Hindlimb muscle (tissue), 1 donor: ENCODE data around the gene FAM107B. TPM values are rescaled to one million over a fixed set of nuclear protein-coding genes. Genes with fewer than 3 reads are reported as not detected.

ENCODE experiments used
- DNase-seq: peaks from one replicate; pipeline ENCODE4 v3.0.0-alpha.2; 2013
- polyA plus RNA-seq: library from polyadenylated mRNA; unstranded; fragments of 120-200 nt; gene quantifications from one replicate; pipeline ENCODE4 v1.2.1, GENCODE V29; 2013; ENCODE audit not compliant: insufficient read length

The FAM107B gene
- polyA plus RNA-seq, 1 donor = 20.3 TPM

DNA sequence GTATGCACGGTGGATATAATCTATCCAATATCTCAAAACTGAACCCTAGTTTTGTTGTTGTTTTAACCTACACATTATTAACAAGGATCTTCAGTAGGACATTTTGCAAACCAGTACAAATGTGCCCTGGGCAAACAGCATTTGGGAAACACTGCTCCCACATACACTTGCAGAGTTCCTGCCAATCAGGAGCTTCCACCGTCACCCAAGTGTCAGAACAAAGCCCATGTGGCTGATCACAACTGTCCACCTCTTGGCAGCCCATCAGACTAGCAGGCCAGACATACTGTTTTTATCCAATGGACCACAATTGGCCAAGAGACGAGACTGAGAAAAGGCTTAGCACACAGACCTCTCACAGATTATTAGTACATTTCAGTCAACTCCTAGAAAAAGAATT is 200.4 kb downstream of the FAM107B start:
- DNase-seq = no peak

DNA sequence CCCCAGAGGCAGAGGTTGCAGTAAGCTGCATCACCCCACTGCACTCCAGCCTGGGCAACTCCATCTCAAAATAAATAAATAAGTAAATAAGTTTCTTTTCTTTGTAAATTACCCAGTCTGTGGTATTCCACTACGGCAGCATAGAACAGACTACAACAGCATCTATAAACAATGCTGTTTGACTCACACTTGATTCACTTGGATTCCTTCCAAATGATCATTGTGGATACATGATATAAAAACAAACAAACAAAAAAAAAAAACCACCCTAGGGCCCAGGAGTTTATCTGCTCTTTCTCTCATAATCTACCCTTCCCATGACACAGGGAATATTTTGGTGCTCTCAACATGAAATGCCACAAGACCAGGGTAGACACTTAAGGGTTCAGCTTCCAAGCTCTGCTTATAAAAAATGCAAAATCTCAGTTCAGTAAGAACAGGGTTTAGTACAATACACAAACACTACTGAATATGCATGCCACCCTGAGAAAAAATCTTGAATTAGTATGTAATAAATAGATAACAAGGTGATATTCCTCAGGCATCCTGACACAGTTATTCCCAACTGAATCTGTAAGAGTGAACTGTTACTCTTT is 200.9 kb downstream of the FAM107B start:
- no peak for DNase-seq

DNA sequence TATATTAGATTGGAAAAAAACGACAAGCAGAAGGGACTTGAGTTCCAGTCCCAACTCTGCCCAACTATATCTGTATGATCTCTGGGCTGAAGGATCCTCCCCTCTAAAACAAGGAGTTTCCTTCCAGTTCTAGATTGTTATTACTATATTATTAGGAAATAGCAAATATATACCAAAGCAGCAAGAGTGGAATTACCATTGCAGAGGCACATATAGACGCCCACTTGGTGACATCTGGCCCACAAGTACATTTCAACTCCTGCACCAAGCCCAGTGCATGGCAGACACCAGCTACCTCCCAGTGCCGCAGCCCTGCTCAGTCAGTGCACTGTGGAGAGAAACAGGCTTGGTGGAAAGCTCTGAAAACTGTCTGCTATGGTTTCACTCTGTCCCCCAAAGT is 201.9 kb downstream of the FAM107B start:
- no peak for DNase-seq

DNA sequence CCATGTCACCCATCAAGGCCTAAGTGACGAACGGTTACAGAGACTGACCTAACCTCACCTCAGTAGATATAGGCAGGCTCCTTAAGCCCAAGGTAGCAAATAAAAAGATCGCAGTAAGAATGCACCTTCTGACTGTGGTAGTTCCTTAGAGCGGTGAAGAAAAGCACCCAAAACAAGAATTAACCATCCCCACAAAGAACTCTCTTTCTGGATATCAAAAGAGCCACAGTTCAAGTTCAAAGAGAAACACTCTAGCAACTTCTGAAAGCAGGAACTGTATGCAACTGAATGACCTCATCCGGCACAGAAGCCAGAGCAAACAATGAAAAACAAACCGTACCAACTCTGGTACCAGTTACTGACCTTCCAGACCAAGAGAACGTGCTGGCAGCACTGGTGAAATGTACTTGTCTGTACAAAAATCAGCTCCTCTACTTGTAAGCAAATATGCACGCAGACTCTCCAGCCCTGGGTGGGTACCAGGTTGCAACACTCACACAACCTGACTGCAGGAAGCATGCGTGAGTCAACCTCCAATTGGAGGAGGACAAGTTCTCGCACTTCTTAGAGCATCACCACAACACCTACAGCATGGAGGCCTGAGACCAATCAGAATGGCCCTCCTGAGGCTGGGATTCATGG is 202.7 kb downstream of the FAM107B start:
- DNase-seq = no peak

DNA sequence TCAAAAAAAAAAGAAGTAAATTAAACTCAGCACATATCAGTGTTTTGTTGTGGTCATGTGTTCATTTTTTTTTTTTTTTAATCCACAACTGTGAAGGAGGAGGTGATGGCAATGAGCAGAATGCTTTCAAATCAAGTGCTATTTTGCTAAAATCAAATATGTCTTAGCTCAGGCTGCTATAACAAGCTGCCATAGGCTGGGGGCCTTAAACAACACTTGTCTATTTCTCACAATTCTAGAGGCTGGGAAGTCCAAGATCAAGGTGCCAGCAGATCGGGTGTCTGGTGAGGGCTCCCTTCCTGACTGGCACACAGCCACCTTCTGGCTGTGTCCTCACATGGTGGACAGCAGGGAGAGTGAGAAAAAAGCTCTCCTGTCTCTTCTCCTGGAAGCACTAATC is 203.9 kb downstream of the FAM107B start:
- no peak for DNase-seq

DNA sequence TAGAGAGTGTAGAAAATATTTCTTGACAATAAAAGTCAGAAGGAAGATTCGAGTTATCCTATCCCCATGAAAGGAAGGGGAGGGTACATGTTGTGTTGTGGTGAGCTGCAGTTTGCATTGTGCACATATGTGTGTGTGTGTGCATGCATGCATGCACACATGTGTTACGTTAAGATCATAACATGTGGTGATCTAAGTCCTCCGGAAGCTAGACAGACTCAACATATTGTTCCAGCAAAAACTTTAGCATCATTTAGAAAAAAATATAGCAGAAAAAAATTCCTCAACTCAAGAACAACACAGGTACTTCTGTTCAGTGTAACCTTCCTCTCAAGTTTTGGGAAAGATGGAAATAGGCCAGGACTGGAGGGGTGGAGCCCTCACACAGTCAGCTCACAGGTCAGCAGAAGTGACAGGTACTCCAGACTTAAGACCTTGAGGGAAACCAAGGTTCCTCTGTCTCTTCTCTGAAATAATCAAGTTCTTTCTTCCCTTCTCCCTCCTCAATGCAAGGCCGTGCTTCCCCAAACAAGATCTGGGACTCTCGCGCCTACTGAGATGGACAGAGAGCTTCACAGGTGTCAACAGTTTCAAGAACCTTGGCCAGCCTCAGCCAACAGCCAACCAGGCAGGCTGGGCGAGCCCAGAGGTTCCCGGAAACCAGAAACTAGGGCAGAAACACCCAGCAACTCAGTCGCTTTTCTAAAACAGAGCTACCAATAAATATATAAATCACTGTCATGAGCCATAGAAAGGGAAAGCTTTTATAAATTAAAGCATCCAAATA is 205.2 kb downstream of the FAM107B start:
- no peak for DNase-seq

DNA sequence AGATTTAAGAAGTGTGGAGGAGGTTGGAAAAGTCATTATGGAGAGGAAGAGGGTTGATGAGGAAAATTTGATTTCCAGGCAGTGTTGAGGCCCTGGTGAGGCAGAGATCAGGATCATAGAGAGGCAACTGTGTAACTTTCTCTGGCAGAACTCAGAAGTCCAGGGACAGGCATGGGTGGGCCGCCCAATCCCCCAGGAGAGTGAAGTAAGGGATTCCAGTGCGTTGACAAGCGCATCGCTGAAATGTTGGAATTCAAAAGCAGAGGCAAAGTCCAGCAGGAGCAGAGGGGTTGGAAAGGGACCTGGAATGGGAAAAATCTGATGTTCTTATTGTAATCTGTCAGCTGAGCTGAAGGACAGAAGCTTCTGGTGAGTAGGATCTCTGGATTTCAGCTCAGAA is 207.3 kb downstream of the FAM107B start:
- no peak for DNase-seq

DNA sequence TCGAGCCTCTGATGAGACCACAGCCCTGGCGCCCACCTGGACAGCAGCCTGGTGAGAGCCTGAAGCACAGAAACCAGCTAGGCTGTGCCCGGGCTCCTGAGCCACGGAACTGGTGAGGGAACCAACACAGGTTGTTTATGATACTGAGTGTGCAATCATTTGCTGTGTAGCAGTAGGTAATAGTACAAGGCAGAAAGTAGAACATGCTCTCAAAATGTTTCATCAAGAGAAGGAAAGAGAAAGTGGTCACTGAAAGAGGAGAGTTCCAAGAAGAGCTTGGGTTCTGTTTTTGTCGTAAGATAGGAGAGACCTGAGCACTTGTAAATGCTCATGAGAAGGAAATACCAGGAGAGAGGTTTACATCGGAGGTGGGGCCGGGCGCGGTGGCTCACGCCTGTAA is 208.2 kb downstream of the FAM107B start:
- no peak for DNase-seq

DNA sequence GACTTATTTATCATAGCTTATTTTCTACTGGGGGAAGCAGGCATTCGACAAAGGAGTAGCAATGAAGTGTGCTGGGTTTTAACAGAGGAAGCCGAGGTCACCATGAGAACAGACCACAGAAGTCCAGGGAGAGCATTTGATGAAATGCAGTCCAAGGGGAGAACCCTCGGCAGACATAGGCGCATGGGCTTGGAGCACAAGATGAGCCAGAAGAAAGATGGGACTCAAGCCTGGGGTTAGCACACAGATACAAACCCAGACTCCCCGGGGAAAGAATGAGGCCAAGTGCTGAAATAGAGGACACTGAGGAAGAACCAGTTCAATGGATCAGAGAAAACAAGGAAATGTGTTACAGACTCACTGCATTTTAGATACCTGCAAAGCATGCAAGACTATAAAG is 209.5 kb downstream of the FAM107B start:
- DNase-seq = no peak

DNA sequence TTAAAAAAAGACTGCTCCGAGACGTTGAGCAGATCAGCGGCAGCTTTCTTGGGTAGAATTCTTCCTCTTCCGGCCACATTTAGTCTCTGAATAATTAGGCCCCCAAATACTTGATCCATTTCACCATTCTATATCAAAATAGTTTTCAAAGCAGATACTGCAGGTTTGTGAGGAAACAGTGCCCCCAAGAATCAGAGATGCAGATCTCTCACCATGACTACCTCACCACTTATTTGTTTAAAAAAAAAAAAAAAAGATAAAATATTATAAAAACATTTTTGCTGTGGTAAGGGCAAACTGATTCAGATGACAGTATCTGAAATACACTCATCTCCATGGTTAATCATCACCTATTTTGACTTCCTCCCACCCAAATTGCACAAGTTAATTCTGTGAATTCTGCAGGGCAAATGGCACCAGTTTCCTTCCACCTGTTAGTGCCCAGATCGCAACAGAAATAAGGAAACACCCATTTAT is 210.4 kb downstream of the FAM107B start:
- no peak for DNase-seq

DNA sequence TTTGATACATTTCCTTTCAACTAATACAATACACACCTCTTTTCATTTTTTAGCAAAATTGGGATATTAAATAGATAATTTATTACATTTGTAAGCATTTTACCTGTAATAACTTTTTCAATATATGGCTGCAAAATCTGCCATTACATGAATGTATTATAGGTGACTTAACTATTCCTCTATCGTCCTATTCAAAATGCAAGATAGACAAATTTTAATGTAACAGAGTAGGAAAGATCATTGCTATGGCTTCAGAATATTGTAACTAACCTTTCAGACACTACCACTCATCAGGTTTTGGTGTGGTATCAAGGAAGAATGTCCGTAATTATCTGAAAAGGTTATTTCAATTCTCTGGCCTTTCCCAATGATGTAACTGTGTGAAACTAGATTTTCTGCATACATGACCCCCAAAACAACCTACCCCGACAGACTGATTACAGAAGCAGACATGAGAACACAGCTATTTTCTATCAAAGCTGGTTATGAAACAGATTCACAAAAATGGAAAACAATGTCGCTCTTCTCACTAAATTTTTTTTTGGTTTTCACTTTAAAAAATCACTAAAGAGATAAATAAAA is 211.2 kb downstream of the FAM107B start:
- no peak for DNase-seq

DNA sequence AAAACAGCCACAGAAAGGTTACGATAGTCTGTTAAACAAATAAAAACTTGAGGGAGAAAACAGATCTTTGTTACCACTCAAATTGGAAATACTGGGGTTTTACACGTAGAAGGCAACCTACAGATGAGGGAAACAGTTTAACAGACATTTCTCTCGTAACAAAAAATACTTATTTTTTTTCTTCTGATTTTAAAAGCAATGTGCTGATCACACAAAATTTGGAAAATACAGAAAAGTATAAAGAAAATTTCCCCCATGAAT is 211.7 kb downstream of the FAM107B start:
- DNase-seq = no peak

DNA sequence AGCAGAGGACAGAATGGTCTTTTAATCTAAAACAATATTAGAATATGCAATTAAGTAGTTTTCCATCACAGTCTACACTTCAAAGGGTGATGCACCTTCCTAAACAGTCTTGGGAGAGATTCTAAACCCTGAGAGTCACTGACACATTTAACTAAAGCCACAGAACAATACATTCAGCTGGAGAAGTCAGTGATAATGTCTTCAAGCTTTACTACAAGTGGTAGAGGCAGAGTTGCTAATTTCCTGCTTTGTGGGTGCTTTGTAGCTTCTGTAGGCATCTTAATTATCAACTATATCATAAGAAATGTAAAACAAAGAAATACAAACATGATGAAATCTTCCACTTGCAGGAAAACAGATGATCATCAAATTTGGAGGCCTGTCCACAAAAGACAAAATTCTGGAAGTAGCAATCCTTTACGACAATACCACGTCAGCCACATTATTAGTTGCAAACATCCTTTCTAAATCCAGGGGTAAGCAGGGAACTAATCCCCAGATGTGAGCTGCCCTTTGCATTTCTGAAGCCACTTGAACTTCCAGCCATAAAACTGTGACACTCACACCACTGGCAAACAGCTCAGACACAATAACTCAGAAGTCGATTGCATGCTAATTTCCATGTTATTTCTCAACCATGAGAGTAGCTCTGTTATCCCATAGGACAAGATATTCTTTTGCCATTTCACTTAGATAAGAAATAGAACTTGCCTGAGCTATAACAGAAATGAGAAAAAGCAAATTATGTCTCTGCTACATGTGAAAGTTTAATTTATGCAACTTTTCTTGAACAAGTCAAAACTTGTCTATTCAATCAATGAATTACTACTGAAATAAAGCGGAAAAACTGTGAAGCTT is 212.2 kb downstream of the FAM107B start:
- no peak for DNase-seq

DNA sequence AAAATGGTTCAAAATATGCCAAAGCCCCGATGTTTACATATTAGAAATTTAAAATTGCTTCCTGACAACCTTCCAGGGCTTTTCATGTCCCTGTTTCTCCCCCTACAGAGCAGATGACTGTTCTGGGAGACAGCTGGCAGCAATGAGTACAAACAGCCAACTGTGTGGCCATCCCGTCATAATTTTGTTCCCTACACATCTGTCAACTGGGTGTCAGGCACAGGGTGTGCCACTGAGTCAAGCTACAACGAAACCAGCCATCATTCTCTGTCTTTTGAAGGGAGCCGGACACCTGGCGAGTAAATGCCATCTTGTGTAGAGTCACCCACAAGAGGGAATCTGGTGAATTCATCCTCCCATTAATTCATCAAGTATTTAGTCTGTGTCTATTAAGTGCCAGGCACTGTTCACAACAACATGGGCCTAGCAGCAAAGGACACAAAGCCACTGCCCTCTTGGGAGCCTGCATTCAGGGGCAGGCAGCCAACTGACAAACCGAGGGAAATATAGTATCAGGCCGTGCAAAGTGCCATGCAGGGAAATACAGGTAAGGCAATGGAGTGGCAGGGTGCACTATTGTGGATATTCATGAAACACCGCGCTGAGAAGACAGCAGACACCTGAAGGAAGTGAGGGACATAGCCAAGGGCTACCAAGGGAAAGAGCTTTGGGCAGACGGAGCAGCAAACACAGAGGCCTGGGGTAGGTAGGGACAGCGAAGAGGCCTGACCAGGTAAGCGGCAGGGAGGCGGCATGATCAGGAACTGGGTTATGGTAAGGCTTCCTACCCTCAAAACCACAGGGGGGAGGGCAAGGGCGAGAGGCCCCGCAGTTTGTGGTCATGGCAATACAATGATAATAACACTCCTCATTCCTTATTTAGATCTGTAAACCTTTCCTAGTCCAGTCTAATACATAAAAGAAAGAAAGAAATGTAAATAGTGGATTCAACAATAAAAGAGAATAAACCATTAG is 213.6 kb downstream of the FAM107B start:
- no peak for DNase-seq

DNA sequence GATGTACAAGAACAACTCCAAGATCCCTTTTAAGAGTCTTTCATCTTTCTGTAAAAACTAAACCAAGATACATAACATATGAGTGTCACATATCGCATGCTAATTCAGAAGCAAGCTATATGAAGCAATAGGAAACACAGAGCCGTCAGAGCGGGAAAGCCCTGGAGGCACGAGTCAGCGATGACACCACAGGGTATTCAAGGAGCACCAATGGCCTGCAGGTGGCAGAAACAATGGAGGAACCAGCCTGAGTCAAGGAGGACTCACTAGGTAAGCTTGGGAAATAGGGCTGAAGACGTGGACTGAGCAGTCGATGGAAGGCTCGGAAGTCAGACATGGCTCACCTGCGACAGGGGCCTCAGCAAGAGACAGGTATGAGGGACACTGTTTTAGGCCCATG is 214.4 kb downstream of the FAM107B start:
- DNase-seq = no peak

DNA sequence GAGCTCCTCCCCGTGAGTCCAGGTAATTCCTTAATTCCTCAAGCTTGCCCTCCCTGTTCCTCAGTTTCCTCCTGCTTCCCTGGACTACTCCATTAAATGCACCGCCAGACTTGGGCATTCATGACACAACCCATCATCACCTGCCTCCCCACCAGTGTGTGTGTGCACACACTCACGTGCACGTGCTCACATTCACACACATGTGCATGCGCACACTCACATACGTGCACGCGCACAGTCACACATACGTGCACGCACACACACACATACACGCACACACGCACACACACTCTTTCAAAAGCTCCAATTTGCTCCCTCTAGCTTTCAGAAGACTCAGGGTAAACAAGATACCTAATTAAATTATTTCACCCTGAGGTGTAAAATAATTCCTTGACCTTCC is 216.7 kb downstream of the FAM107B start:
- no peak for DNase-seq

DNA sequence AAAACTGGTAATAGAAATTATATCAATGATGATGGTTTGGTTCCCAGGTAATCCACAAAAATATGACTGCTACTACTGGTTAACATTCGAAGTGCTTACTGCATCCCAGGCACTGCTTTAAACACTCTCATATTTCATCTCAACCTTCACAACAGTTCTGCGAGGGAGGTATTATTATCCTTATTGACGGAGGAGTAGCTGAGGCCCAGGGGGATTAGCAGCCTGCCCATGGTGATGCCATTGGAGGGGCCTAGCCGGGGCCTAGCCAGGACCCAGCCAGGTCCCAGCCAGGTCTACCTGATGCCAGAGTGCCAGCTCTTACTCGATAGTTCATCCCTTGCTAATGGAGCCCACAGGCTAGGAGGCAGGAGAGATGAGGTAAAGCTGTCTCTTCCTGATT is 217.1 kb downstream of the FAM107B start:
- no peak for DNase-seq

DNA sequence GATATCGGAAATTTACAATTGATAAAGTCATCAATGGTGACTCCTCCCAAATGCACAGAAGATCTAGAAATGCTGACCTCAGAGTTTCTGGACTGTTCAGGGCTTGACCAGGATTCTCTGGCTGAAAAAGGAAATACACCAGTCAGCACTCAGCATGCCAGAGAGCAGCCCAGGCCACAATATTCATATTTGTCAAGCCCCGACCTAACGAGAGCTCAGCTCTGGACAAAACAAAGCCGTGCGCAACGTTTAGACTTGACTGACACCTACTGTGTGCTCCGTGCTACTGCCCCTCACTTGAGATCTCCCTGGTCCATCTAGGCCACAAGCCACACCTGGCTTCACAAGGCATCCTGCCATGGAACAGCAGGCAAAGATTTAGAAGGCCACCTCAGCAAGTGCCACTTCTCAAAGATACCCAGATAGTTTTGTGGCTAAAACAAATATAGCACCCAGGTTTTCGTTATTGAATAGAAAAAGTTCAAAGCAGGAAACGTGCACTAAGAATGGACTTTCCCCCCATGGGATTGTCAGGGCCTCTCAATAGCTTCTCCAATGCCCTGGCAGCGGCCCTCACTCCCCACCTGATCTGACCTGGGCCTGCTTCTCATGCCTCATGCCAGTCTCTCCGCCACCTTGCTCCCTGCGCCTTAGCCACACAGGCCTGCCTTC is 218.3 kb downstream of the FAM107B start:
- no peak for DNase-seq

DNA sequence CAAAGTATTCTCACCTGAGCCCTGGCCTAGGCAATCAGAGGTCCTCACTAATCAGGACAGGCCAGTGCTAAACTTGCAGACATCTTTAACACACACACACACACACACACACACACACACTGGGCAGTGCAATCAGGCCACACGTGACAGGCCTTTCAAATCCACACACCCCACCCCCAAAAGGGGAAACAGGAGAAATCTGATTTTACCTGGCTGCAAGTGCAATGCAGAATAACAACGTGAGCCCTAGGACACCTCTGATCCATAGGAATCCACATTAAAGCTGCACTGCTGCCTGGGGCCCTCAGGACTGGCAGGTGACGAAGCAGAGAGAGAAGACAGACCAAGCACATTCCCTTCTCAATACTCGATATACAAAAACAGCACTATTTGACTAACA is 218.9 kb downstream of the FAM107B start:
- no peak for DNase-seq

DNA sequence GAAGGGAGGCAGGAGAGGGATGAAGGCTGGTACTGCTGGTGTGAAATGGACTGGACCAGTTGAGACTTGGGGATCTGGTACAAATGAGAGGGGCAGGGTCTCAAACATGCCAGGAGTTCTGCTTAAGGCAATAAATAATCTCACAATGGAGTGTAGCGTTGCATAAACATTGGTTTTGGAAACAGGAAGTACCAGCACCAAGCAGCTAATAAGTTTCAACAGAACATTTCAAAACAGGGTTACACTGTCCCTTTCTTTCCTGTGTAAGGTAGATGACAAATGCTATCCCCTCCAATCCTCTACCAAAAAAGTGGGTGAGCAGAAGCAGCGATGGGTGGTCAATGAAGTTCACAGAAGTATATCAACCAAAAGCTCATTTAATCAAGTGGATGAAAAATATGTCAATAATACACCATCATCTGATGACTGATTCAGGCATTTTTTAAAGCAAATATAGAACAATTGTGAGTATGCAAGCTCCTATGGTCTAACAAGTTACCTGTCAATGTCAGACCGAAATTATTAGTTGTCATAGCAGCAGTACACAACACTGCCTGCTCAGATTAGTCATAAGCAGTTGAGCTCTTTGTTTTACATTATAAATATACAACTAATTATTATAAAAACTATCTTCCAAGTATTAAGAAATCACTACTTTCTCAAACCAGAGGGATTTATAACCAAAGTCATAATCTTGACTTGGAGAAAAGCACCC is 220.0 kb downstream of the FAM107B start:
- DNase-seq = no peak
